Stimulated activated naive CD8-positive, alpha-beta T cell treated with anti-CD3 and anti-CD28 coated beads, Interleukin-15, Interleukin-2, amounts not matched to agents 100 ng/mL and 50 ng/mL, for 24 hours (primary cell): ENCODE results near the gene TMBIM1.

Experiments
- H3K27ac Mint-ChIP-seq: one replicate; pipeline ENCODE4 v1.8.0; 2021; ENCODE audit warnings: mild to moderate bottlenecking, mixed read lengths
- H3K27me3 Mint-ChIP-seq: one replicate; pipeline ENCODE4 v1.8.0; 2021; ENCODE audit warnings: mixed read lengths
- H3K36me3 Mint-ChIP-seq: one replicate; pipeline ENCODE4 v1.8.0; 2021; ENCODE audit warnings: low read depth, mixed read lengths
- H3K4me1 Mint-ChIP-seq: one replicate; pipeline ENCODE4 v1.8.0; 2021; ENCODE audit warnings: low read depth, mixed read lengths
- H3K4me3 Mint-ChIP-seq: one replicate; pipeline ENCODE4 v1.8.0; 2021; ENCODE audit warnings: mild to moderate bottlenecking, mixed read lengths
- H3K9me3 Mint-ChIP-seq: one replicate; pipeline ENCODE4 v1.8.0; 2021; ENCODE audit warnings: mixed read lengths

Gene TMBIM1

DNA sequence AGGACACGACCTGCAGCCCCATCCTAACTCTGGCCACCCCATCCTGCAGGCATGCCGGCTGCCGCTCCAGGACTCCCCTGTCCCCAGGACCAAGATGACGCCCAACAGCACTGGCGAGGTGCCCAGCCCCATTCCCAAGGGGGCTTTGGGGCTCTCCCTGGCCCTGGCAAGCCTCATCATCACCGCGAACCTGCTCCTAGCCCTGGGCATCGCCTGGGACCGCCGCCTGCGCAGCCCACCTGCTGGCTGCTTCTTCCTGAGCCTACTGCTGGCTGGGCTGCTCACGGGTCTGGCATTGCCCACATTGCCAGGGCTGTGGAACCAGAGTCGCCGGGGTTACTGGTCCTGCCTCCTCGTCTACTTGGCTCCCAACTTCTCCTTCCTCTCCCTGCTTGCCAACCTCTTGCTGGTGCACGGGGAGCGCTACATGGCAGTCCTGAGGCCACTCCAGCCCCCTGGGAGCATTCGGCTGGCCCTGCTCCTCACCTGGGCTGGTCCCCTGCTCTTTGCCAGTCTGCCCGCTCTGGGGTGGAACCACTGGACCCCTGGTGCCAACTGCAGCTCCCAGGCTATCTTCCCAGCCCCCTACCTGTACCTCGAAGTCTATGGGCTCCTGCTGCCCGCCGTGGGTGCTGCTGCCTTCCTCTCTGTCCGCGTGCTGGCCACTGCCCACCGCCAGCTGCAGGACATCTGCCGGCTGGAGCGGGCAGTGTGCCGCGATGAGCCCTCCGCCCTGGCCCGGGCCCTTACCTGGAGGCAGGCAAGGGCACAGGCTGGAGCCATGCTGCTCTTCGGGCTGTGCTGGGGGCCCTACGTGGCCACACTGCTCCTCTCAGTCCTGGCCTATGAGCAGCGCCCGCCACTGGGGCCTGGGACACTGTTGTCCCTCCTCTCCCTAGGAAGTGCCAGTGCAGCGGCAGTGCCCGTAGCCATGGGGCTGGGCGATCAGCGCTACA is 29.4 kb downstream of the TMBIM1 start:
- Mint-ChIP-seq H3K4me3 (no peak overlapping the region), H3K27ac (no peak overlapping the region), H3K4me1 (peaks cover 37% of the 10 kb centered on the region), H3K36me3 (peaks cover 20% of the 10 kb centered on the region), H3K9me3 (no peaks in the 10 kb centered on the region), H3K27me3 (no peaks in the 10 kb centered on the region)

DNA sequence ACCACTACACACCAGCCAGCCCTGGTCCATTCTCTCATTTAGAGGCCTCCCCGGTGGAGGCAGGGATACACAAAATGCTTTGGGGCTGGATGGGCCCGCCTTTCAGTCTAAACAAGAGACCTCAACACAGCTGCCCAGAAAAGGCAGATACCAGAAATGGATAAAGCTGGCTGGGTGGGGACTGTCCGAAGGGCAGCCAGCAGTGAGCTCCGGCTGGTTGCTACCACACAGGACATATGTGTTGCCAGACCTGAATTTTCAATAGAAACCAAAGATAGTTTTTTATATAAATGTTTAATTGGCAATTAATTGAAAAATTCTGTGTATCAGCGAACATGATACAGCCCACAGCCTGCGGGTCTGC is 30.1 kb downstream of the TMBIM1 start:
- no peak overlapping the region for H3K27ac Mint-ChIP-seq
- no peaks in the 10 kb centered on the region for H3K27me3 Mint-ChIP-seq
- peaks cover 14% of the 10 kb centered on the region for H3K36me3 Mint-ChIP-seq
- H3K9me3 Mint-ChIP-seq: no peaks in the 10 kb centered on the region
- H3K4me1 Mint-ChIP-seq: peaks cover 38% of the 10 kb centered on the region
- H3K4me3 Mint-ChIP-seq: no peak overlapping the region

DNA sequence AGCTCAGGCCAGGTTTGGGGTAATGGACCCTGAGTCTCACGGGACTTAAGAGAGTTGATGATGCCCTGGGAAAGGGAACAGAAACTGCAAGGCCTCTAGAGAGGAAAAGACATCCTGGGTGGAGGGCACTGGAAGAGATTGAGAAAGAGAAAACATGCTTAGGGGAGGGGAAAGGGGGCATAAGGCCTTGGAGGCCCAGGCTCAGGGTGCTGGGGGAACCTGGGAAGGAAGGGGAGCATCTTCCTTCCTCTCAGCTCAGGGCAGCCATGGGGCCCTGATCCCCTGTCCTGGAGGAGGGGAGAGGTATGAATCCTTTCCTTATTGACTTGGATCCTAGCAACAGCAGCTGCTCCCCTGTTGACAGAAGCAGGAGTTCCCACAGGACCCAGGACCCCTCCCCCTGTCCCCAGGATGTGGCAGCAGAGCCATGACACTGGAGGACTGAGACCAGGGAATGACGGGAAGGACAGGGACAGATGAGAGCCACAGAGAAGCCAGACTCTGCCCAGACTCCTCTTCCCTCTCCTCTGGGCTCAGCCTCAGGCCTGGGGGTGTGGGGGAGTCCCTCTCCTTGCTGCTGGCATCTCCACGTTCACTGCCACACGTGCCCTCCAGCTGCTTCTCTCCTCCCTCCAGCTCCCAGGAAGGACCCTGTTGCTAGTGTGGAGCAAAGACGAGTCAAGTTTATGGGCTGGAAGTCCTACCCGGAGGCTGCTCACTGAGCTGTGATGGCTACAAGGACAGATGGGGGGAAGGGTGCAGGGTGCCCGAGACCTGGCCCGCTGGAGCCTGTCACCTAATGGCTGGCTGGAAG is 30.7 kb downstream of the TMBIM1 start:
- Mint-ChIP-seq H3K4me1 (peaks cover 38% of the 10 kb centered on the region), H3K36me3 (peaks cover 9% of the 10 kb centered on the region), H3K9me3 (no peaks in the 10 kb centered on the region), H3K27me3 (no peaks in the 10 kb centered on the region), H3K4me3 (no peak overlapping the region), H3K27ac (no peak overlapping the region)

DNA sequence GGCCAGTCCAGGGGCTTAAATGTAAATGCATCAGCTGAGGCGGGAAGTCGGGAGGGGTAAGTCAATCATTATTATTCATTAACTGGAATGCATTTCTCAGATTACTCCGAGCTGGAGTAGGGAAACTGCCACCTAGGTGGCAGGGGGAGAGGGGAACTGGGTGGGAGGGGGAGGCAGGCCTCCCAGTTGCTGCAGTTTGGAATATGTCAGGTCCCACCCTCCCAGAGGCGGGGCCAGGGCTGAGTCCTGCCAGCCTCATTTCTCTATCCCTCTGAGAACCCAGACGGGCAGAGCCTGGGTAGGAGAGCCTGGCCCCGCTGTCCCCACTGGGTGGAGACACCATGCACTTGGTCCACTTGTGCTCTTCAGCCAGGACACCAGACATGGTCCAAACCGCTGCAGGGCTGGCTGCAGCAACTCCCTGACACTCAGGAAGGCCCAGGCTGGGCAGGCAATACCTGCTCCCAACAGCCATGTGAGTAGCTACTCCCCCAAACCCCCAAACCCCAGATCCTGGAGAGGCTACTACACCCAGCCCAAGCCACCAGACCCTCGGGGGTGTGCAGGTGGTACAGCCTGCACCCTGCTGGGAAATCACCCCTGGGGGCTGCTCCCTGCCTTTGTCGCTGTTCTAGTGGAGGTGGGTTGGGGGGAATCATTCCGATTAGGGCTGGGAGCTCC is 31.4 kb downstream of the TMBIM1 start, which contains the start of gene GPBAR1:
Gene GPBAR1, plus strand, starts transcription at position 274 of the 681 bp plus-strand sequence. CDS start 1,710 bp downstream, outside the sequence.
- Mint-ChIP-seq H3K4me1 (peaks cover 40% of the 10 kb centered on the region), H3K4me3 (no peak within 1 kb of the TSS), H3K27ac (peak within 1 kb of the TSS; percentile 67), H3K27me3 (no peaks in the 10 kb centered on the region), H3K9me3 (no peaks in the 10 kb centered on the region), H3K36me3 (peaks cover 9% of the 10 kb centered on the region)

DNA sequence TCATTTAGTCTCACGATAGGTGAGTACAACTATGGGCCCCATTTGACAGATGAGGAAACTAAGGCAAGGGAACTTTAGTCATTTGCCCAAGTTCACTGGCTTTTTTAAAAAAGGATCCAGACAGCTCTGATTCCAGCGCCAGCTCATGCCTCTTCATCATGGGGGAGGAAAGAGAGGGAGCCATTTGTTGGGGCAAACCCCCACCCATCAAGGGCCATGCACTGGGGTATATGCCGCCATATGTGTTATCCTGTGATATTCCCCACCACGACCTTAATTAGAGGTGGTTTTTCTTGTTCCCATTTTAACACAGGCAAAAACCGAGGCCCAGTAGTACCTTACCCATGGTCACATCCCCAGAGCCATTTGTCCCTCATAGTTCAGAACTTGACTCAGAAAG is 32.1 kb downstream of the TMBIM1 start:
- Mint-ChIP-seq H3K9me3 (no peaks in the 10 kb centered on the region), H3K4me3 (no peak overlapping the region), H3K27me3 (no peaks in the 10 kb centered on the region), H3K4me1 (peaks cover 47% of the 10 kb centered on the region), H3K36me3 (peaks cover 15% of the 10 kb centered on the region), H3K27ac (no peak overlapping the region)

DNA sequence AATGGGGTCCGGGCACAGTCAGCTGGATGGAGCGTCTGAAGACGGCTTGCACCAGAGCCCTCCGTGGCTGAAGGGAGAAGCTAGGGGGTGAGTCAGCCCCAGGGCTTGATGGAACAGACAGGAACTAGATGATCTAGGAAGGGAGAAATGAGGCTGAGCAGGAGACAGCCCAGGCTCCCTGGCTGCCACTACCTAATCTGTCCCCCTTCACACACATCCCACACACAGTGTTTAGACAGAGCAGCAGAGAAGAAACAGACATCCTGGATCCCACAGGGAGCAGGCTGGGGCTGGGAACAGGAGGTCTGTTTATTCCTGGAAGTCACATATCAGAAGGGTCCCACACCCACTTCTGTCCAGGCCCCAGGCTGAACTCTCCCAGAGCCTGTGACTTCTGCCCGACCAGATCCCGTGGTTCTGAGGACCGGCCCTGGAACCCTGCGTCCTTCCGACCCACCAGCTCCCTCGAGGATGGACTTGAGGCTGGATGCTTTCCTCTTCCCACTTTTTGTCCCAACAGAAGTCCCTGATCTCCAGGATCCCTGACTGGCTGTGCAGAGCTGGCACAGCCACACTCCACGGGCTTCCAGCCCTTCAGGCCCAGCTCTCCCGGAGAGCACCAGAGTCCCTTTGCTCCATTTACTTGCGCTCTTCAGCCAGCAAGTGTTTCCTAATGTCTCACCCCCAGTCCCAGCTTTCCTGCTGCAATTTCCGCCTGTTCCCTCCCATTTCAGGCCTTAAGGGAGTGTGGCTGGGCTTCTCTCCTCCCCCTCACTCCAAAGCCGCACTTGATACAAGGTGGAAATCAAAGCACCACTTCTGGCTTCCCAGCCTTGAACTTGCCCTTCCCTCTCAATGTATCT is 33.0 kb downstream of the TMBIM1 start:
- H3K27me3 Mint-ChIP-seq: no peaks in the 10 kb centered on the region
- peaks cover 55% of the 10 kb centered on the region for H3K4me1 Mint-ChIP-seq
- peaks cover 21% of the 10 kb centered on the region for H3K36me3 Mint-ChIP-seq
- peak overlapping the region; percentile 67 for H3K27ac Mint-ChIP-seq
- no peak overlapping the region for H3K4me3 Mint-ChIP-seq
- H3K9me3 Mint-ChIP-seq: no peaks in the 10 kb centered on the region

DNA sequence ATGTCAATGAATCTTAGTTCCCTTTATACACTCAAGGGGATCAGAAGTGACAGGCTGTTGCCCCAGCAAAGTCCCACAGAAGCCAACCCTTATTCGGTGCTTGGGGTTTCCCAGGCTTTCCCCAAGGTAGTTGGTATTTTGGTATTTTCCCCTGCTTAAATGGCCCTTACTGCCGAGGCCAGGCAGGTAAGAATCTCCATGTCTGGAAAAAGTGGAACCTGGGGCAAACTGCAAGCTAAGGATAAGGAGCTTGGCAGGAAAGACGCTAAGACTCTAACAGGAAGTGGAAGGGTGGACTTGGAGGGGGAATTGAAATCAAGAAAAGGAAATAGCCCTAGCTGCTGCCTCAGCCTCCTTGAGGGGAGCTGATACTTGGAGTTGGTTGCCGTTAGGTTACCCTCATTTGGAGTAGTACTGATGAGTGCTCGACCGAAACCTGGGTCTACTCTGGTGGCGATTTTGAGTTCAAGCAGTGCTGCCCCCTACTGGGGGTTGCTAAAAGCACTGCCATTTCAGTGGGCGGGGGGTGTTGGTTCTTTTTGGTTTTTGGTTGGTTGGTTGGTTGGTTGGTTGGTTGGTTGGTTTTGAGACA is 34.8 kb downstream of the TMBIM1 start:
- H3K4me1 Mint-ChIP-seq: peaks cover 67% of the 10 kb centered on the region
- peak overlapping the region; percentile 84 for H3K27ac Mint-ChIP-seq
- no peaks in the 10 kb centered on the region for H3K27me3 Mint-ChIP-seq
- H3K4me3 Mint-ChIP-seq: no peak overlapping the region
- peaks cover 33% of the 10 kb centered on the region for H3K36me3 Mint-ChIP-seq
- no peaks in the 10 kb centered on the region for H3K9me3 Mint-ChIP-seq

DNA sequence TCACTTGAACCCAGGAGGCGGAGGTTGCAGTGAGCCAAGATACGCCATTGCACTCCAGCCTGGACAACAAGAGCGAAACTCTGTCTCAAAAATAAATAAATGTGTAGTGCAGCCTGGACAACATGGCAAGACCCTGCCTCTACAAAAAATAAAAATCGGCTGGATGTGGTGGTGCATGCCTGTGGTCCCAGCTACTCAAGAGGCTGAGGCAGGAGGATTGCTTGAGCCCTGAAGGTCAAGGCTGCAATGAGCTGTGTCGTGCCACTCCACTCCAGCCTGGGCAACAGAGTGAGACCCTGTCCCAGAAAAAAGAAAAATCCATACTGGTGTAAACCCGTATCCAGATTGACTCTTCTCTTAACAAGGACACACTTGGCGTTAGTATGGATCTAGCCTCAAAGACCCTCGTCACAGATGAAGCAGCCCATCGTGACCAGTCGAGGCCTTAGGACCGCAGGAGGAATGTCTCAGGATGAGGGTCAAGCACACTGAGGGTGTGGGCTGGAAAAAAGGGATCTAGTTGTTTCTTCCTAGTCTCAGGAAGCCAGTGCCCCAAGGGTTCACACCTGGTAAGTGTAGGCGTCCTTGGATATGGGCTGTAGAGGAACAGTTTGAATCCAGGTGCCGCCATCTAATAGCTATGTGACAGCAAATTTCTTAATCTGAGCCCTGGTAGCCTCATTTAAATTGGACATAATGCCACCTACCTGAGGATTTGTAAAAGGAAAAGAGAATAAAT is 35.5 kb downstream of the TMBIM1 start:
- peak overlapping the region; percentile 84 for H3K27ac Mint-ChIP-seq
- no peak overlapping the region for H3K4me3 Mint-ChIP-seq
- H3K4me1 Mint-ChIP-seq: peaks cover 69% of the 10 kb centered on the region
- H3K9me3 Mint-ChIP-seq: no peaks in the 10 kb centered on the region
- no peaks in the 10 kb centered on the region for H3K27me3 Mint-ChIP-seq
- H3K36me3 Mint-ChIP-seq: peaks cover 40% of the 10 kb centered on the region

DNA sequence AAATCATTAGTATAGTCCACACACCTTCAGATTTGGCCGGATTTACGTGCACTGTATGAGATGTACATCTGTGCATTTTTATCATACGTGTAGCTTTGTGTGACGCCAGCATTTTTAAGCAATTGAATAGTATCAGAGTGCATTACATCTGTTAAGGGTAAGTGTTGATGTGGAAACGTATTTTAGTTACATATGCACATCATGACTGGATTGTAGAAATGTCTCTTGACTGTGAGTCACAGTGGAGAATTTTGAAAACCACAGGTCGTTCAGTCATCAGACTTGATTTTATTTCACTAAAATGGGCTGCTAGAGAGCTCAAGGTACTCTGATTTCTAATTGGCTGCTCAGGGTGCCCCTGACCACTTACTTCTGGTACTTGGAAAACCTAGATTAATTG is 36.9 kb downstream of the TMBIM1 start:
- Mint-ChIP-seq H3K4me1 (peaks cover 71% of the 10 kb centered on the region), H3K4me3 (no peak overlapping the region), H3K27me3 (no peaks in the 10 kb centered on the region), H3K9me3 (no peaks in the 10 kb centered on the region), H3K27ac (peak overlapping the region; percentile 61), H3K36me3 (peaks cover 51% of the 10 kb centered on the region)

DNA sequence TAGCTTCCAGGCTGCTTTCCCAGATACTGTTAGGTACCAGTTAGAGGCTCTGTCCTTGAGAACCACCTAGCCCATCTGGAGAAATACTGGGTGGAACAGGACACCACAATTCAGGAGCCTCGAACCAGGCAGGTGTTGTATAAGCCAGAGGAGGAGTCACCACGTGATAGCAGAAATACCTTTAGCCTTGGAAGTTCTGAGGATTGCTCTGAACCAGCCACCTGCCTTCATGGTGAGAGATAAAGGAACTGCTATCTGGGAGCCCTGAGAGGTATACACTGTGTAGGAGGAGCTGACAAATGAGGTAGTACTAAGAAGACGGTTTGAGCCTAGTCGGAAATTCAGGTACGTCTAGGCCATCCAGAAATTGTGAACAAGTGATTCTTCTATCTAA is 39.1 kb downstream of the TMBIM1 start:
- no peaks in the 10 kb centered on the region for H3K27me3 Mint-ChIP-seq
- H3K36me3 Mint-ChIP-seq: peaks cover 71% of the 10 kb centered on the region
- H3K9me3 Mint-ChIP-seq: no peaks in the 10 kb centered on the region
- H3K27ac Mint-ChIP-seq: peak overlapping the region; percentile 41
- no peak overlapping the region for H3K4me3 Mint-ChIP-seq
- peaks cover 57% of the 10 kb centered on the region for H3K4me1 Mint-ChIP-seq

DNA sequence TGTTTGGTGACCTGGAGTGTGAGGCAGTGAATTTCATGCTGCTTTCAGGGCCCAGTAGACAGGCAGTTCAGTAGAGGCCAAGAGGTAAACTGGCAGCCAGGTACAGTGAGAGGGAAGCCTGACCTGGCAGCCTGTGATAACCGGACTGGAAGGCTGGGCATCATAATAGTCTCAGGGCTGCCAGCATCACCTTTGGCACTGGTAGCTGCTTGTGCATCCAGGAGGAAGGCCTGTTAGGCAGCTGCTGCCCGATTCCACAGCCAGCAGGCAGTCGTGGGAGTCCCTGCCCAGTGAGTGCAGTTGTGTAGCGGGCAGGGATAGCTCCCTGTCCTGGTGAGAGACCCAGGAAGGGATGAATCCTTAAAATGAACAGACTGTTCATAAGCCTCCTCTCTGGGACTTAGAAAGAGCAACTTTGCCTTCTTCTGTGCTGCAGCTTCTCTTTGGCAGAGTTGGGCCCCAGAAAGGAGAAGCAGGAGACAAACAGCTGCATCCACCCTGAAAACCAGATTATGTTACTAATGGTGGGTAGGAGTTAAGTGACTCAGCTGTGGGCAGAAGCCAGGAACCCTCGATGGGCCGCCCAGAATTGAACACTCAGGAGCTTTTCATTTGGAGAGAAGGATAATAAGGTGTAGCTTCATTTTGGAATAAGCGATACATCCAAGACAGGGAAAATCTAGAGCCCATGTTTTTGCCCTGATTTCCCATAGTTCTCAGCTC is 39.6 kb downstream of the TMBIM1 start:
- Mint-ChIP-seq H3K4me3 (no peak overlapping the region), H3K27me3 (no peaks in the 10 kb centered on the region), H3K4me1 (peaks cover 54% of the 10 kb centered on the region), H3K36me3 (peaks cover 75% of the 10 kb centered on the region), H3K9me3 (no peaks in the 10 kb centered on the region), H3K27ac (peak overlapping the region; percentile 65)

DNA sequence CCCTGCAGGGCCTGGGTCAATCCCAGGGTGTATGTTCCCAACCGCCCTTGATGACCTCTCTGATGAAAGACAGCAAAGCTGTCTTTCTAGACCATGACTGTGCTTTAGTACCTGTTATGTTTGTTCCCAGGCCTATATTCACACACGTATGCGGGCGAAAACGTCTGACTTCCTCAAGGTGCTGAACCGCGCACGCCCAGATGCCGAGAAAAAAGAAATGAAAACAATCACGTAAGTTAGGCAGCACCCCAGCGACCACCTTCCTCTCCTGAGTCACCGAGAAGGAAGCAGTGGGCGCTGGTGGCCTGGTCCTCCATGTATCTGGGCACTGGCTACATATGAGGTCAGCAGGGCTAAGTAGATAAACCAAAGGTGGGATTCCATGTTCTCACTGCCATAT is 42.6 kb downstream of the TMBIM1 start:
- Mint-ChIP-seq H3K27me3 (no peaks in the 10 kb centered on the region), H3K9me3 (no peaks in the 10 kb centered on the region), H3K36me3 (peaks cover 88% of the 10 kb centered on the region), H3K4me1 (peaks cover 41% of the 10 kb centered on the region), H3K4me3 (no peak overlapping the region), H3K27ac (no peak overlapping the region)

DNA sequence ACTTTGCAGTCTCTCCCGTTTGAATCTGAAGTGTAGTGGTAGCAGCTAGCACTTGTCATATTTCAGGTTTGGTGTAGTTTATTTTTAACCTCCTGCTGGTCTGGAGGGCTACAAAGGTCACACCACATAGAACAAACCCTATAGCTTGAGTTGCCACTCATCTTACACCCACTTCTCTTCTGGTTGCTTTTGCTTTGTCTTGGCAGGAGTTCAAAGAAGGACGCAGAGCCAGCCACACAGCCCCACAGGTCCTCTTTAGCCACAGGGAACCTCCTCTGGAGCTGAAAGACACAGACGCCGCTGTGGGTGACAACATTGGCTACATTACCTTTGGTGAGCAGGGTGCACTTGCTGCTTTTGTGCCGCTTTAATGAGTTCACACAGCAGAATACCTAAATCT is 47.1 kb downstream of the TMBIM1 start:
- H3K27me3 Mint-ChIP-seq: no peaks in the 10 kb centered on the region
- peak overlapping the region; percentile 83 for H3K27ac Mint-ChIP-seq
- peaks cover 37% of the 10 kb centered on the region for H3K4me1 Mint-ChIP-seq
- no peak overlapping the region for H3K4me3 Mint-ChIP-seq
- peaks cover 94% of the 10 kb centered on the region for H3K36me3 Mint-ChIP-seq
- H3K9me3 Mint-ChIP-seq: no peaks in the 10 kb centered on the region
